A549 (cell line): ENCODE measurements around the gene PDE4D.

Experiments
- E2F6 ChIP-seq: IDR thresholded peaks from 2 replicates; pipeline ENCODE4 v1.6.1; 2012; ENCODE audit warnings: low read depth, borderline replicate concordance
- RNF2 ChIP-seq: fragments of 200-600 bp; sonication (generic); IDR thresholded peaks from 2 replicates; pipeline ENCODE4 v1.6.1; 2016; ENCODE audit warnings: low read depth, mild to moderate bottlenecking, antibody characterized with exemption, moderate library complexity, borderline replicate concordance
- TF ChIP-seq, protein P1 (sequence below): fragments of >200 bp; sonication (Bioruptor Twin); formaldehyde crosslinking; IDR thresholded peaks from 3 replicates; pipeline ENCODE4 v1.5.1; 2016
- TF ChIP-seq, protein P2 (sequence below): fragments of 250-450 bp; sonication (Bioruptor Pico); IDR thresholded peaks from 2 replicates; pipeline ENCODE4 v1.5.0; 2020; ENCODE audit warnings: low read depth, mild to moderate bottlenecking, moderate library complexity

DNA sequence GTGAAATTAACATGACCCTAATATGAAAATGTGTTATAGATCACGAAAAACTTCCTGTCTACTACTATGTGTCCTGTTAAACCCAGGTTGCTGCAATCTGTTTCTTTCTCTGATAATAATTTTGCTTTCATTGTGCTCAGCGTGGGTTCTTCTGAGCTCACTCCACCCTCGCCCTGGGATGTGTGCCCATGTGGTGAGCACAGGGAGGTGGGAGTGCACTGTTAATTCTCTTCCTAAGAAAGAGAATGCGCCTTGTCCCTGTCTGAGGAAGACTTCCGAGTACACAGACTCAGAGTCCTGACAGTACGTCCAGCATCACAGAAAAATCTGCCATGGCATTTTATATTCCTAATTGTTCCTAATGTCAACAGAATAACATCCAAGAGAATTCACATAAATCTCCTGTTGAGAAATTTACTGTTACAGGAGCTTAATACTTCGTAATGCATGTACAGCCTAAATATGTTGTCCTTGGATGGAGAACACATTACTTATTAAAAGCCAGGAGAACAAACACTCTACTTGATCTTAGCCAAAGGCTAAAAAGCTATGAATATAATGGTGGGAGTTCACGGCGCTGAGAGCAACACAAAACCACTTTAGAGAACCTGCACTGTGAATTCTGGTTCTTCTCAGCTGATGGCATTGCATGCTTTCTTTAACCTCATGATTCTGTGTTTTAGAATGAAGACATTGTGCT is 102.6 kb downstream of the PDE4D start:
- TF ChIP-seq, protein P1, sequence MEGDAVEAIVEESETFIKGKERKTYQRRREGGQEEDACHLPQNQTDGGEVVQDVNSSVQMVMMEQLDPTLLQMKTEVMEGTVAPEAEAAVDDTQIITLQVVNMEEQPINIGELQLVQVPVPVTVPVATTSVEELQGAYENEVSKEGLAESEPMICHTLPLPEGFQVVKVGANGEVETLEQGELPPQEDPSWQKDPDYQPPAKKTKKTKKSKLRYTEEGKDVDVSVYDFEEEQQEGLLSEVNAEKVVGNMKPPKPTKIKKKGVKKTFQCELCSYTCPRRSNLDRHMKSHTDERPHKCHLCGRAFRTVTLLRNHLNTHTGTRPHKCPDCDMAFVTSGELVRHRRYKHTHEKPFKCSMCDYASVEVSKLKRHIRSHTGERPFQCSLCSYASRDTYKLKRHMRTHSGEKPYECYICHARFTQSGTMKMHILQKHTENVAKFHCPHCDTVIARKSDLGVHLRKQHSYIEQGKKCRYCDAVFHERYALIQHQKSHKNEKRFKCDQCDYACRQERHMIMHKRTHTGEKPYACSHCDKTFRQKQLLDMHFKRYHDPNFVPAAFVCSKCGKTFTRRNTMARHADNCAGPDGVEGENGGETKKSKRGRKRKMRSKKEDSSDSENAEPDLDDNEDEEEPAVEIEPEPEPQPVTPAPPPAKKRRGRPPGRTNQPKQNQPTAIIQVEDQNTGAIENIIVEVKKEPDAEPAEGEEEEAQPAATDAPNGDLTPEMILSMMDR, result no peak
- TF ChIP-seq, protein P2, sequence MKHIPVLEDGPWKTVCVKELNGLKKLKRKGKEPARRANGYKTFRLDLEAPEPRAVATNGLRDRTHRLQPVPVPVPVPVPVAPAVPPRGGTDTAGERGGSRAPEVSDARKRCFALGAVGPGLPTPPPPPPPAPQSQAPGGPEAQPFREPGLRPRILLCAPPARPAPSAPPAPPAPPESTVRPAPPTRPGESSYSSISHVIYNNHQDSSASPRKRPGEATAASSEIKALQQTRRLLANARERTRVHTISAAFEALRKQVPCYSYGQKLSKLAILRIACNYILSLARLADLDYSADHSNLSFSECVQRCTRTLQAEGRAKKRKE (CRISPR knock-in tag), result peak; percentile 32; the same call in 1 of the 2 replicates
- TF ChIP-seq RNF2 (no peak), E2F6 (no peak; the same call in 1 of the 2 replicates)
